Fibroblast of pulmonary artery (primary cell): ENCODE results near the gene LRRC74B.
"Not testable (repeated sequence)": the region's sequence is repeated elsewhere in the genome, so short reads cannot be mapped to it uniquely, and the experiment has no call there.

Experiments used
- DNase-seq: peaks from one replicate; pipeline ENCODE4 v3.0.0-alpha.2; 2010; ENCODE audit warnings: low read depth
- H3K4me3 ChIP-seq: replicated peaks from 2 replicates; pipeline ENCODE4 v1.5.1; 2011; ENCODE audit warnings: low read depth, mild to moderate bottlenecking, control low read depth, low read length, moderate library complexity
- CTCF ChIP-seq: IDR thresholded peaks from 2 replicates; pipeline ENCODE4 v1.5.1; 2011; ENCODE audit warnings: mild to moderate bottlenecking, control low read depth, low read length, inconsistent platforms; ENCODE audit errors: missing control alignments

The LRRC74B gene

DNA sequence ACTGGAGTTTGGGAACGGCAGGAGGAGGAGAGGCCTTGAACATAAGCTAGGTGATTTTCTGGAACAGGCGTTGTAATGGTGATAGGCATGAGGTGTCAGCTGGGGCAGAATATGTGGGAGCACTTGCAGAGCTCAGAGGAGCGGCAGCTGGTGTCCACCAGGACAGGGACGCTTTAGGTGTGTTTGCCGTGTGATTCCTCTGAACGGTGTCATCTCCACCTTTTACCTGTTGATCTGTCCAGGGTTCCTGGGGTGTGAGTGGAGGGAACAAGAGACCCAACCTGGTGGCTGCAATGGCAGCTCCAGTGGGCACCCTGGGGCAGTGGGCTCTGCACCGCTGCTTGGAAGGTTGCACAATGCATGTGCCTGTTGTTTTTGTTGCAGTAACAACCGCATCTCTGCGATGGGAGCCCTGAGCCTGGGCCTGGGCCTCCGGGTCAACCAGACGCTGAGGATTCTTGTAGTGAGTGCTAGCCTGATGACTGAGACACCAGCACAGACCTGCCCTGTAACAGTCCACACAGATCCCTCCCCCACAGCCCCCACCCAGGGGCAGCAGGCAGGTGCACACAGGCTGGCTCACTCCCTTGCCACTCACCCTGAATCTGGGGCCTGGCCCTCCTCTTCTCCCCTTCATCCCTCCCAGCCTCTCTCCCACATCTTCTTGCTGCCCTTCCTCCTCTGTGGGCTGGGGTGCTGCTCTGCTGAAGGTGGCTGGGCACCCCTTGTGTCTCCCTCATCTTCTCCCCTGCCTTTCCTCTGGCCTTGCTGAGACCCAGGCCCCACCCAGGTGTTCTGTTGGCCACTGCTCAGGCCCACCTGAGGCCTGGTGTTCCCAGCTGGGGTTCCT, 9.2 kb downstream of the LRRC74B start:
- DNase-seq = no peak
- no peak overlapping the region for H3K4me3 ChIP-seq
- TF ChIP-seq CTCF = no peak

GRCh38 chr22:21055564-21055834, 9.8 kb downstream of the LRRC74B start:
- no peak for TF ChIP-seq CTCF
- H3K4me3 ChIP-seq = no peak overlapping the region
- DNase-seq = no peak

- no peak overlapping the region for H3K4me3 ChIP-seq
- no peak for TF ChIP-seq CTCF
- DNase-seq = no peak
Measured at GRCh38 chr22:21055880-21056319, 10.2 kb downstream of the LRRC74B start.

GRCh38 chr22:21060363-21060762, 14.6 kb downstream of the LRRC74B start:
- not testable (repeated sequence) for H3K4me3 ChIP-seq, DNase-seq

GRCh38 chr22:21061660-21062321, 16.0 kb downstream of the LRRC74B start:
- H3K4me3 ChIP-seq, DNase-seq: not testable (repeated sequence)

DNA sequence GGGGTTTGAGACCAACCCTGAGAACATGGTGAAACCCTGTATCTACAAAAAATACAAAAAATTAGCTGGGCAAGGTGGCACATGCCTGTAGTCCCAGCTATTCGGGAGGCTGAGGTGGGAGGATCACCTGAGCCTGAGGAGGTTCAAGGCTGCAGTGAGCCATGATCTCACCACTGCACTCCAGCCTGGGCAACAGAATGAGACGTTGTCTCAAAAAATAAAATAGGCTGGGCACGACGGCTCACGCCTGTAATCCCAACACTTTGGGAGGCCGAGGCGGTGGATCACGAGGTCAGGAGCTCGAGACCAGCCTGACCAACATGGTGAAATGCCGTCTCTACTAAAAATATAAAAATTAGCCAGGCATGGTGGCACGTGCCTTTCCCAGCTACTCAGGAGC, 18.7 kb downstream of the LRRC74B start:
- not testable (repeated sequence) for H3K4me3 ChIP-seq, DNase-seq

DNA sequence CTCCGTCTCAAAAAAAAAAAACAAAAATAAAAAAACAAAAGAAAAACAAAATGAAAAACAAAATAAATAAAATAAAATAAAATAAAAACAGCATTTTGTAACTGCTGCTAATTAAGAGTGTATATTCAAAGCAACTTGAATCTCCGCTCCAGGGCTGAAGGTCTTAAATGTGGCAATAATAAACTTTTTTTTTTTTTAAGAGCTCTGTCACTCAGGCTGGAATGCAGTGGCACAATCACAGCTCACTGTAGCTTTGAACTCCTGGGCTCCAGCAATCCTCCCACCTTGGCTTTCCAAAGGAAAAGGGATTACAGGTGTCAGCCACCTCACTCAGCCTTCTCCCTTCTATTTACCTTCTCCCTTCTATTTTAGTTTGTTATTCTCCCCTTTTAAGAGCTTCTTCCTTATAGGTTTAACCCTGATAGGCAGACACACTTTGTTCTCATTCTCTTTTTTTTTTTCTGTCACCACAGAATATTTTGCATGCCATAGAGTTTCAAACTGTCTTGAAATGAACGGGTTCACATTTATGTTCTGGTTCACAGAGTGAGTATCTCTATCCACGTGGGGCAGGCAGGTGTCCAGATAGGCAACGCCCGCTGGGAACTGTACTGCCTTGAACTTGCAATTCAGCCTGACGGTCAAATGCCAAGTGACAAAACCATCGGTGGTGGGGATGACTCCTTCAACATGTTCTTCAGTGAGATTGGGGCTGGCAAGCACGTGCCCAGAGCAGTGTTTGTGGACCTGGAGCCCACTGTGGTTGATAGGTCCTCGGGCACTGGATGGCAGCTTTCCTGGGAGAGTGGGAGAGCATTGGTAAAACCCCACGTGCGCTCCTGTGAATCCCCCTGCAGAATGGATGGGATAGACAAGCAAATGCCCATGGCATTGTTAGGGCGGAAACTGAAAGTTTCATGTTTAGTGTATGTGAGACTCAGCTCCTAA, 19.4 kb downstream of the LRRC74B start:
- H3K4me3 ChIP-seq = no peak overlapping the region
- TF ChIP-seq CTCF = no peak
- no peak for DNase-seq
